Measurements from ENCODE around the gene RIT2.

- no peak for TF ChIP-seq GABPA (IDR thresholded peaks at IDR 0.05; ENCODE audit: low read depth)
- no peak for TF ChIP-seq SPI1 (IDR thresholded peaks at IDR 0.05; ENCODE audit: borderline replicate concordance, low read depth)
- no peak for TF ChIP-seq CTCF (IDR thresholded peaks at IDR 0.05; ENCODE audit: insufficient read depth, low read length)
- TF ChIP-seq POLR2AphosphoS5 (IDR thresholded peaks at IDR 0.05; ENCODE audit: low read depth): no peak
Observed at GRCh38 chr18:43130716-43131260, 15.3 kb upstream of the RIT2 start.

All from HL-60 (cell line).